Activated CD8-positive, alpha-beta memory T cell treated with anti-CD3 and anti-CD28 coated beads for 48 hours (primary cell): ENCODE data around the gene MRPL12.
"Not testable (repeated sequence)": the region's sequence is repeated elsewhere in the genome, so short reads cannot be mapped to it uniquely, and the experiment has no call there.

ENCODE experiments used
- DNase-seq, 3 experiments: peaks; one replicate each; pipeline ENCODE4 v3.0.0-alpha.2; 2020; ENCODE audit warnings: low read depth in 2 of 3, low spot score in 2 of 3

The MRPL12 gene

DNA sequence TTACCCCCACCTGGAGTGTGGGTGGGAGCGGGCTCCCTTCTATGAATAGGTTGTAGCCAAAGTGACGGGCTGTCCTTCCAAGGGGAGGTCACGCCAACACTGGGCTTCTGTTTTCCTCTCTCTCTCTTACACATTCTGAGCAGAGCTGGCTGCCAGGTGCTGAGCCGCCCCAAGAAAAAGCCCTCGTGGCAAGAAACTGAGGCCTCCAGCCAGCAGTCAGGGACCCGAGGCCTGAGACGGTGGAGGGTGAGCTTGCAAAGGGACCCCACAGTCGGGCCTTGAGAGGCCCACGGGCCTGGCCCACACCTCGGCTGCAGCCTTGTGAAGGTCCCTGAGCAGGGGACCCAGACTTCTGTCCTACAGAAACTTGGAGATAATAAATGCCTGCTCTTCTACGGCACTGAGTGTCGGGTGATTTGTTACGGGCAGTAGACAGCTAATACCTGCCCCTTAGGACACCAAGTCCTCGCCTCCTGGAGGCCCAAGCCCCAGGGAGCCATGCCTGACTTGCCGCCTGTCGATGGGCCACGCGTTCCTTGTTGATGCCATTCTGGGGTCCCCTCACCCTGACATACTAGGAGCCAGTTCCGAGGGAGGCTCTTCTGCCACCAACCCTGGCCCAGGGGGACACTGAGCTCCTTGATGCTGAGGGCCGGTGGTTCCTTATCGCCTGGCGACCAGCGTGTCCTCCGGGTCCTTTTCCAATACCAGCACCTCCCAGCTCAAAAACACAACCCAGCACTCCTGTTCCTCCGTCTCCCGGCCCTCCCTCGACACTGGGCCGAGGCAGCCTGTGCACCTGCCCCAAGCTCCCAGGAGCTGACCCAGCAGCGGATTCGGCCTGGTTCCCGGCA is 35.0 kb downstream of the MRPL12 start:
- DNase-seq = no peak

DNA sequence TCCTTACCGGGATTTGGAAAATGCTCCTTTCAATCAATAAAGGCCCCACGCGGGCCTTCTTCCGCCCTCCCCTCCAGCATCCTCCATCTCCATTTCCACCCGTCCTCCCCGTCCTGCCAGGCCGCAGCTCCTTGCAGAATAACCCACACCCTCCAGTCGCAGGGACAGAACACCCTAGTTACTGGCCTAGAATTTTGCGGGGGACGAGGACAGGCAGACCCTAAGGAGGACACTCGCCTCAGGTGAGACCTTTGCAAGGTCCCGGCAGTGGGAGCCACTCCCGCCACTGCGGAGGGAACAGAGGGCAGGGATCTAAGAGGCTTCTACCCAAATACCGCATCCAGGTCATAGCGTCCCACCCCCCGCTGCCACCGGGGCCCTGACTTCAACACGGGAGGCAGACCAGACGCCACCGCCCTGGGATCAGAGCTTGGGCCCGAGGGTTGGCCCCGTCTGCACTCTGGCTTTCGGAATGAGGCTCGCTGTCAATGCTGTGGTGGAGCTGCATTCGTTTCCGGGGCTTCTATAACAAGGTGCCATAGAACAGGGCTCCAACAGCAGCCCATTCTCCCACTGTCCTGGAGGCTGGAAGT is 35.7 kb downstream of the MRPL12 start:
- DNase-seq = no peak

DNA sequence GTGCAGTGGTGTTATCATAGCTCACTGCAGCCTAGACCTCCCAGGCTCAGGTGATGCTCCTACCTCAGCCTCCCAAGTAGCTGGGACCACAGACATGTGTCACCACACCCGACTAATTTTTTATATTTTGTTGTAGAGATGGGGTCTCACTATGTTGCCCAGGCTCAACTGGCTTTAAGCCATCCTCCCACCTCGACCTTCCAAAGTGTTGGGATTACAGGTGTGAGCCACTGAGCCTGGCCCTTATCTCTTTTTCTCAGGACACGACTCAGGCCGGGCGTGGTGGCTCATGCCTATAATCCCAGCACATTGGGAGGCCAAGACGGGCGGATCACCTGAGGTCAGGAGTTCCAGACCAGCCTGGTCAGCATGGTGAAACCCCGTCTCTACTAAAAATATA is 36.4 kb downstream of the MRPL12 start:
- DNase-seq = not testable (repeated sequence)

DNA sequence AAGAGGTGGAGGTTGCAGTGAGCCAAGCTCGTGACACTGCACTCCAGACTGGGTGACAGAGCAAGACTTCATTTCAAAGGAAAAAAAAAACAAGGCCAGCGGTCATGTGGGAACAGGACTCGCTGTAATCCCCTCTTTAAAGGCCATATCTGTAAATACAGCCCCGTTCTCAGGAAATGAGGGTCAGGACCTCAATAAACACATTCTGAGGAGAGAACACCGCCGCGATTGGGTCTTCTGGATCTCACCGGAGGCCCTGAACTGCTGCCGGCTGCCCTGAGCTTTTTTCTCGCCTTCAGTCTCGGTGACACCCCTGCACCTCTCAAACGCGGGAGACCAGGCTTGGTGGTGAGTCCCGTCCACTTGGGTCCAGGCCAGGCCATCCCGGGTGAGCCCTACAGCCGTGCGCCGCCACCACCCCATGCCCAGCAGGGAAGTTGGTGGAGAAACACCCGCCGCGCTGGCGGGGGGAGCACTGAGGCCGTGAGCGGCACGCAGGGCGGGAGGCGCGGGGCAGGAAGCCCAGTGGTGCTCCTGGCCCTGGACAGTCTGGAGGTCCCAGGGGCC is 37.3 kb downstream of the MRPL12 start:
- no peak for DNase-seq

DNA sequence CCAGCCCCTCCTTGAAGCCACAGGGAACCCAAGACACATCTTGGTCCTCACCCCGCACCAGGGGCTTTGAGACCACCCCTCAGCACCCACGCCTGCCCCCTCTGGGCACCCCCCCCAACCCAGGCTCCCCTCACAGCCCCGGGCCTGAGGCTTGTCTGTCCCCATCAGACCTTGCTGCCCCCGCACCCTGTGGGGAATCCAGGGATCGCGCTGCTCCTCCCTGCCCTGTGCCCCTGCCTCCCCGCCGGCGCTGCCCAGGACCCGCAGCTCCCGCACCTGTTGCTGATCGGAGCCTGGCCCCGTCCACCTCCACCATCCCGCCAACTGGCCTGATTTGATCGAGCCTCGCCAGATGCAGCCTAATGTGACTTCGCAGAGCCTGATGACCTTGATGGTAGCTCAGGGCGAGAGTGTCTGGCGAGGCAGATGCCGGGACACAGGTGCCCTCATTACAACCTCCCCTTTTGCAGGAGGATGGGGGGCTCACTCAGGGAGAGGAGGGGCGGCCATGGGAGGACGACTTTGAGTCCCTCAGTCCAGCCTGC is 38.0 kb downstream of the MRPL12 start:
- no peak for DNase-seq

DNA sequence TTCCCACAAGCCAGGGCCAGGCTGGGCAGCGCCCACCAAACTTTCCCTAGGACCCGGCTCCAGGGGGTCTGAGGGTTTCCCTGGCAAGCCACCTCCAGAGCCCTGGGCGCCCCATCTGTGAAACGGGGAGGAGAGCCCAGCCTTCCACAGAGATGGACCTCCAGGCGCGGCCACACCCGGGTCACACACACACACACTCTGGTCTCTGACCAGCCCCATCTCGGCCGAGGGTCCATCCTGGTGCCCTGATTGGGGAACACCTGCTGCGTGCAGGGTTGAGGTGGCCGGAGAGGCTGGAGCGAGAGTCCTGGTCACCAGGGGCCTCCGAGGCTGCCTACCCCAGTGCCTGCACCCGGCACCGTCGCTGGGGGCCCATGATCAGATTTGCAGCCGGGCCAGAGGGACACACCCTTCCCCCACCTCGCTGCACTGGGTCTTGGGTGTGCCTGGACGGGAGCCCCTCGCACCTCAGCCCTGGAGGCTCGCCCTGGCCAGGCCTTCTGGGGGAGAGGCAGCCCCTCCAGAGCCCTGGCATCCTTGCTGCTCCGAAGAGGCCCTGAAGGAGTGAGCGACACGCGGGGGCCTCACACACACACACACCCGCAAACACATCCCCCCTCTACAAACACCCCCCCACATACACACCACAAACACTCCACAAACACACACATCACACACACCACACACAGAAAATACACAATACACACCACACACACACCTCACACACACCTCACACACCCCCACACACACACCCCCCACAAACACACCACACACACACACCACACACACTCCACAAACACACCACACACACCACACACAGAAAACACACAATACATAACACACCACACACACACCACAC is 38.7 kb downstream of the MRPL12 start:
- DNase-seq = no peak
